Stimulated activated CD4-positive, alpha-beta T cell treated with anti-CD3 and anti-CD28 coated beads, Interleukin-4, amount 100 ng/mL, for 1 hour (primary cell): ENCODE measurements around the gene FADS1.

Source experiments
- DNase-seq: peaks from one replicate; pipeline ENCODE4 v3.0.0-alpha.2; 2020

Gene FADS1

DNA sequence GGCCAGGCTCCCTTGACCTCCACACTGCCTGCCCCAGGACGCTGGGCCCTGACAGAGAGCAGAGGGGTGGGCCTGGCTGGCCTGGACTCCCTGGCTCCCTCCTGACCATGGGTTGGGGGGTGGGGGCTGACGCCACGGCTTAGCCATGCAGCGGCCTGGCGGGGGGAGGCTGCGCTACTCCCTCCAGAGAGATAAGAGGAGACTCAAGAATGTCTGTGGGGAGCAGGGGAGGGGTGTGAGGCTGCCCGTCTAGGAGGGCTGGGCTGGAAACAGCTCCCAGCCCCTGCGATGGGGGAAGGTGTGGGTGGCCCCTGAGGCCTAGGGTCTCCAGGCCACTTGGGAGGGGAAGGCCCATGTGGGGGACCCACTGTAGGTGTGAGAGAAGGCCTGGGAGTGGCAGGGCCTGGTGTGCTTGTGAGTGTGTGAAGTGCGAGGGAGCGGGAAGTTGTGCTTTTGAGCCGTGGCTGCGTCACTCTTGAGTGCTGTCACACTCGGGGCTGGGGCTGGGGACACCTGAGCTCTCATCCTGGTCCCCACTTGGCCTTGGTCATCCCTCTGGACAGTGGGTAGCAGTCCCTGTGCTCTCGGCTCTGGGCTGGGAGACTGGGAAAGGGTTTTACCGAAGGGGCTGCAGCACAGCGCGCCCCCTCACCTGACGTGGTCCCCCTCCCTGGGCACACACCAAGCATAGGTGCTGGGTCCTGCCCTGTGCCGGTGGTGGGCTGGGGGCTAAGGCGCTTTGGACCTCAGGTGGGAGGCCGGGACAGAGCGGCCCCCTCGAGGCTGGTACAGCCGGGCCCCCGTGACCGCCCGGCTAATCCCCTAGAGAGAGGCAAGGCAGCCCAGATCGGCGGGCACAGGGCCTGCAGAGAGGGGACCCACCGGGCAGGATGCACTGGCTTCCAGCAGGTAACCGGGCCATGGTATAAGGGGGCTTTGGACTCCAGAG is 62.0 kb downstream of the FADS1 start:
- no peak for DNase-seq

DNA sequence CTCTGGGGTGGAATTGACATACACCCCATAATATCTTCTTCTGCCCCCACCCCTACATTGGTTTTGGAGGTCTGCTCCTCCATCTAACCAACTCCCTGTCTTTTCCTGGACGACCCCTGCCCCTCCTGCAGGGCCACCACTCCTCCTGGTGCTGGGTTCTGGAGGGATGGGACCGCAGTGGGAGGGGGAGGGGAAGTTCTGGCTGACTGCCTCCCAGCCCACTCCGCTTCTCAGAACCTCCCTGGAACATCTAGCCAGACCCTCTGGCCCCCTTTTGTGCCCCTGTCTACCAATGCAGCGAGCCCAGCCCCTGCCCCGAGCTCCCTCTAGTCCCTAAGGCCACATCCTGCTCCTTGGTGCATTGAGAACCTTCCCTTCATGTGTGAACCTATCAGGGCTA is 63.1 kb downstream of the FADS1 start:
- no peak for DNase-seq

DNA sequence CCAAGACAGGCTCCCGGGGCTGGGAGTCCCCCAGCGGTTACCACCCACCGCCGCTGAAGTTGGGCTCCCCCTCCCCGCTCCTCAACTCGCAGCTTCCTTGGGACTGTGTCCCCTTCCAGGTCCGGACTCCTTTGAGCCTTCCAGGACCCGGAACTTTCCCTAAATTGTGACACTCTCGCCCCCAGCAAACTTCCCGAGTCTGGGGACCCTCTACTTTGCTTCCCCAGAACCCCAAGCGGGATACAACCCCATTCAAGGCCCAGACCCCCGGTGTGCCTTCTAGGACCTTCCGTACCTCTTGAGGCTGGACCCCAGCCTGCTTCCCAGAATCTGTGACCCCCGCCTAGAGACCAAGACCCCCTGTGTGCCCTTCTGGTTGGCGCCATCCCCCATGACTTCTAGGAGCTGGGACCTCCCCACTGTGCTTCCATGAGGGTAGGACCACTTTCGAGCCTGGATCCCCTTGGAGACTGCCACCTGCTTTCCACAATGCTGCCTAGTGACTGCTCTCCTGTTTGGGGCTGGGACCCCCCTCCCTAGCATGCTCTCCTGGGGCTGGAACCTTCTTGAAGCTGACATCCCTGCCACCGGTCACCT is 63.8 kb downstream of the FADS1 start:
- DNase-seq, result no peak

DNA sequence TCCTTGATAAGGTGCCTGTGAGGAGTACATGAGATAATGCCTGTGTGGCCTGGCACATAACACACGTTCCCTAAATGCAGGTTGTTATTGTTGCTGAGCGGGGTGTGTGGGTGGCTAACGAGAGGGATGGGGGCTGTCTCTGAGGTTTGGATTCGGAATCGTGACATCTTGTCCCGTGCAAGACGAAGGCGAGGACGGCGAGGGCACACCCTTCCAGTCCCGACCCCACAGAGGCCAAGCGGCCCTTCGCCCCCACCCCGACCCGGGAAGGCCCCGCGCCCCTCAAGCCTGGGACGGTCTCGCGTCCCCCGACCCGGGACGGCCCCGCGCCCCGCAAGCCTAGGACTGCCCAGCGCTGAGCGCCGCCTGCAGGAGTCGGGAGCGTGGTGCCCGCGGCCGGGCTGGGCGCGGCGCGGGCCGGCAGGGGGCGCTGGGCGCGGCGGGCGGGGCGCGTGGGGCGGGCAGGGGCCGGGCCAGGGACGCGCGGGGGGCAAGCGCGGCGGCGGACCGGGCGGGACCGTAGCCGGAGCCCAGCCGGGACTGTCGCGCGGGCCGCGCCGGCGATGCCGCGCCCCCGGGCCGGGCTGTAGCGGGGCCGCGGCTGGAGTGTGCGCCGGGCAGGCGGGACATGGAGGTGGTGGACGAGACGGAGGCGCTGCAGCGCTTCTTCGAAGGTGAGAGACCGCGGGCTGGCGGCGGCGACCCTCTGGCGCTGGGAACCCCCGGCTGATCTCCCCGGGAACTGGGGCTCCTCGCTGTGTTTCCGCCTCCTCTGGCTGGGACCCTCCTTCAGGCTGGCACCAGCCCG is 64.5 kb downstream of the FADS1 start, which contains the start of gene MYRF:
Gene MYRF (plus strand): TSS at position 520 of the 808 bp plus-strand sequence. CDS start 109 bp downstream, at position 629.
- DNase-seq, result peak; percentile 67

DNA sequence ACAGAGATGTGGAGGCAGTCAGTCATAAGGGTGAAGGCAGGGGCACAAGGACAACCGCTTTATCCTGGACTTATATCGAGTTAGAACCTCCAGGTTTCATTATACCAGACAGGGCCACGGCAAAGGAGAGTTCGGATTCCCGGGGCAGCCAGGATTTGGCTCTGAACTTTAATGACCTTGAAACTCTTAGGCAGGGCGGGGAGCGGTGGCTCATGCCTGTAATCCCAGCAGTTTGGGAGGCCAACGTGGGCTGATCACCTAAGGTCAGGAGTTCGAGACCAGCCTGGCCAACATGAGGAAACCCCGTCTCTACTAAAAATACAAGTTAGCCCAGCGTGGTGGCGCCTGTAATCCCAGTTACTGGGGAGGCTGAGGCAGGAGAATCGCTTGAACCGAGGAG is 65.4 kb downstream of the FADS1 start:
- DNase-seq, result no peak

DNA sequence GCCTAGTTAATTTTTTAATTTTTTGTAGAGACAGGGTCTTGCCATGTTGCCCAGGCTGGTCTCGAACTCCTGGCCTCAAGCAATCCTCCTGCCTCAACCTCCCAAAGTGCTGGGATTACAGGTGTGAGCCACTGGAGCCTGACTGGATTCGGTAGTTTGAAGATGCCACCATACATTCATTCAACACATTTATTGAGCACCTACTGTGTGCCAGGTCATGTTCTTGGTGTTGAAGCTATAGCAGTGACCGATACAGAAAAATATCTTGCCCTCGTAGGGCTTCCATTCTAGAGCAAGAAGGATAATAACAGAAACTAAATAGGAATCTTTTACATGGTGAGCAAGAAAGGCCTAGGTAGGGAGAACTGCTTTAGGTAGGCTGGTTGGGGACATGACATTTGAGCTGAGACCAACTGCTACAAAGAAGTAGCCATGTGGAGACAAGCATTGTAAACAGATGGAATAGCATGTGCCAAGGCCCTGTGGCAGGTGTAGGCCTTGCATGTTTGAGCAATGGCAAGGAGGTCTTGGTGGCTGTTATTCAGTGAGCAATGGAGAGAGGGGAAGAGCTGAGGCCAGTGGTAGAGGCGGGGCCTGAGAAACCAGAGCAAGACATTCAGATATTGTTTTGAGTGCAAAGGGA is 66.1 kb downstream of the FADS1 start:
- no peak for DNase-seq
